HG02981 (cell line): ENCODE data around the gene LILRA5.
"Not testable (repeated sequence)": the region's sequence is repeated elsewhere in the genome, so short reads cannot be mapped to it uniquely, and the experiment has no call there.

Source experiments
- ATAC-seq: cut with Tn5 transposase; IDR thresholded peaks from one replicate; pipeline ENCODE4 v1.9.1; 2021; ENCODE audit warnings: mild to moderate bottlenecking, moderate library complexity; ENCODE audit not compliant: unreplicated experiment

Gene LILRA5

GRCh38 chr19:54312436-54313377 is at the start of gene LILRA5:
LILRA5 (minus strand) TSS chr19:54313166; CDS start chr19:54313019, 147 bp downstream.
- ATAC-seq: no peak

- not testable (repeated sequence) for ATAC-seq
Observed at GRCh38 chr19:54361680-54362422, 48.9 kb upstream of the LILRA5 start.

GRCh38 chr19:54359149-54359820 is 46.3 kb upstream of the LILRA5 start:
- not testable (repeated sequence) for ATAC-seq

- no peak for ATAC-seq
Observed at GRCh38 chr19:54357381-54357780, 44.4 kb upstream of the LILRA5 start.

- no peak for ATAC-seq
Observed at GRCh38 chr19:54356444-54357056, 43.6 kb upstream of the LILRA5 start.

GRCh38 chr19:54355675-54356074 is 42.7 kb upstream of the LILRA5 start:
- ATAC-seq: no peak

- ATAC-seq: no peak
Observed at GRCh38 chr19:54354761-54355160, 41.8 kb upstream of the LILRA5 start.

- ATAC-seq: no peak
Observed at GRCh38 chr19:54352546-54352945, 39.6 kb upstream of the LILRA5 start.

GRCh38 chr19:54352041-54352440 is 39.1 kb upstream of the LILRA5 start:
- ATAC-seq: no peak

GRCh38 chr19:54351474-54351873 is 38.5 kb upstream of the LILRA5 start:
- no peak for ATAC-seq

GRCh38 chr19:54345938-54346386 is 33.0 kb upstream of the LILRA5 start:
- no peak for ATAC-seq

GRCh38 chr19:54343868-54344267 is 30.9 kb upstream of the LILRA5 start:
- no peak for ATAC-seq

- ATAC-seq: no peak
Observed at GRCh38 chr19:54341295-54341694, 28.3 kb upstream of the LILRA5 start.

- ATAC-seq: no peak
Observed at GRCh38 chr19:54339646-54340358, 26.8 kb upstream of the LILRA5 start.

- ATAC-seq: no peak
Observed at GRCh38 chr19:54338521-54338920, 25.6 kb upstream of the LILRA5 start.

- no peak for ATAC-seq
Observed at GRCh38 chr19:54337858-54338230, 24.9 kb upstream of the LILRA5 start.

GRCh38 chr19:54336893-54337857 is 24.2 kb upstream of the LILRA5 start:
- no peak for ATAC-seq

GRCh38 chr19:54335979-54336892 is 23.3 kb upstream of the LILRA5 start:
- ATAC-seq: no peak
